GM18519 (cell line): Measurements from ENCODE around the gene TEAD2.
"Not testable (repeated sequence)": the region's sequence is repeated elsewhere in the genome, so short reads cannot be mapped to it uniquely, and the experiment has no call there.

Experiments used
- ATAC-seq: cut with Tn5 transposase; IDR thresholded peaks from one replicate; pipeline ENCODE4 v1.9.1; 2021; ENCODE audit warnings: mild to moderate bottlenecking, moderate library complexity; ENCODE audit not compliant: unreplicated experiment, low FRiP score

Gene TEAD2

DNA sequence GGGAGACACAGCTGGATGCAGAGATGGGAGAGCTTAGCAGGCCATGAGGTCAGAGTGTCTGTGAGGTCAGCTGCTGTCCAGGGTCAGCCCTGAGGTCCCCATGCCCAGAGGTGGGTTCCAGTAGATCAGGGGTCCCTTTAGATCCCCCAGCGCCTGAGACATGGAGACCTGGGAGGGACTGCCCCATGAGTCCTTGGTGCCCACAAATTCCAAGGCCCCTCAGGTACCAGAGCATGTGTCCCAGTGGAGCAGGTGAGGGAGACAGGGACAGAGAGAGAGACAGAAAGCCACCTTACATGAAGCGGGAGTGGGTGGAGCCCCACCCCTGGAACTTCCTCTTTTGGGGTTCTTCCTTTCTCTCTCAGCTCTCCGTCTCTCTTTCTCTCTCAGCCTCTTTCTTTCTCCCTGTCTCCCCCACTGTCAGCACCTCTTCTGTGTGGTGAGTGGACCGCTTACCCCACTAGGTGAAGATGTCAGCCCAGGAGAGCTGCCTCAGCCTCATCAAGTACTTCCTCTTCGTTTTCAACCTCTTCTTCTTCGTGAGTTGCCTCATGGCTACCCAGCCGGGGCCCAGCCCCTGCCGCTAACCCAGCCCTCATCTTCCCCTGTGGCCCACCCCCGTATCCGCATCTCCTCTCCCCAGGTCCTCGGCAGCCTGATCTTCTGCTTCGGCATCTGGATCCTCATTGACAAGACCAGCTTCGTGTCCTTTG is 27.0 kb downstream of the TEAD2 start, which contains the start of gene CD37:
Gene CD37, plus strand, starts transcription at position 336 of the 713 bp plus-strand sequence. Its CDS starts 135 bp downstream, at position 471.
- no peak for ATAC-seq

DNA sequence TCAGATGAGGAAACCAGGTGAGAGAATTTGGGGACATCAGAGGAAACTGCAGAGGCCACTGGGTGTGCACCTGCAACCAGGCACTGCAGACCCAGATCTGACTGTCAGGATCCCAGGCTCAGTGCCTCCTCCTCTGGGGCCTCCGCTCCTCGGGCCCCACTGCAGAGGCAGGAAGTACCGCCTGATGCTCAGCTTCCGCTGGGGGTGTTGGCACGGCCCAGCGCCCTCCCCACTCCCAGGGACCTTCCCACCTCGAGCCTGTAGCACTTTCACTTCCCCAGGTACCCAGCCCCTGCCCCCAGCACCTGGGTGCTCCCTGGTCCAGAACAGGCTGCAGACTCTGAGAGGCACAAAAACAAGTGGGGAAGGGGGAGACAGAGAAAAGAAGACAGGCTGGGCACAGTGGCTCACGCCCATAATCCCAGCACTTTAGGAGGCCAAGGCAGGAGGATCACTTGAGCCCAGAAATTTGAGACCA is 28.4 kb downstream of the TEAD2 start:
- ATAC-seq: no peak

DNA sequence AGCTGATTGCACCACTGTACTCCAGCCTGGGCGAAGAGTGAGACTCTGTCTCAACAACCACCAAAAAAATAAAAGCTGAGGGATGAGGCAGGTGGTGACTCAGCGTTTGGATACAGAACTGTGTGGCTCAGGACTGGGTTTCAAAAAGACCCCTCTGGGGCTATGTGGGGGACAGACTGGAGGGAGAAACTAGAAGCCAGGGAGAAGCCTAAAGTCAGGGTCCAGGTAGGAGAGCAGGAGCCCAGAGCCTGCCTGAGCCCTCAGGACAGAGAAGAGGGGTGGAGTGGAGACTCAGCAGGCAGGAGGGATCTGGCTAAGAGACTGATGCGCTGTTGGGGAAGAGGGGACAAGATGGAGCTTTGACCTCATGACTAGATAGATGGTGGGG is 28.8 kb downstream of the TEAD2 start:
- ATAC-seq: no peak

DNA sequence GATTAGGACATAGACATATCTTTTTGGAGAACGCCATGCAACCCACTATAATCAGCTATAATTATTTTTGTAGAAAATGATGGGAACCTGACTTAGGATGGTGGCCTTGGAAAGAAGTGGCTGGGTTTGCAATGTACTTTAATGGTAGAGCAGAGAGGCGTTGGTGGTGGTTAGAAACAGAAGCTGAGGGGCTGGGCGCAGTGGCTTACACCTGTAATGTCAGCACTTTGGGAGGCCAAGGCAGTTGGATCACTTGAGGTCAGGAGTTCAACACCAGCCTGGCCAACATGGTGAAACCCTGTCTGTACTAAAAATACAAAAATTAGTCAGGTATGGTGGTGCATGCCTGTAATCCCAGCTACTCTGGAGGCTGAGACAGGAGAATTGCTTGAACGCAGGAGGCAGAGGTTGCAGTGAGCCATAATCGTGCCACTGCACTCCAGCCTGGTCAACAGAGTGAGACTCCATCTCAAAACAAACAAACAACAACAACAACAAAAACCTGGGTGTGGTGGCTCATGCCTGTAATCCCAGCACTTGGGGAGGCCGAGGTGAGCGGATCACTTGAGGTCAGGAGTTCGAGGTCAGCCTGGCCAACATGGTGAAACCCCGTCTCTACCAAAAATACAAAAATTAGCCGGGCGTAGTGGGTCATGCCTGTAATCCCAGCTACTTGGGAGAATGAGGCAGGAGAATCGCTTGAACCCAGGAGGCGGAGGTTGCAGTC is 29.4 kb downstream of the TEAD2 start:
- ATAC-seq: not testable (repeated sequence)

DNA sequence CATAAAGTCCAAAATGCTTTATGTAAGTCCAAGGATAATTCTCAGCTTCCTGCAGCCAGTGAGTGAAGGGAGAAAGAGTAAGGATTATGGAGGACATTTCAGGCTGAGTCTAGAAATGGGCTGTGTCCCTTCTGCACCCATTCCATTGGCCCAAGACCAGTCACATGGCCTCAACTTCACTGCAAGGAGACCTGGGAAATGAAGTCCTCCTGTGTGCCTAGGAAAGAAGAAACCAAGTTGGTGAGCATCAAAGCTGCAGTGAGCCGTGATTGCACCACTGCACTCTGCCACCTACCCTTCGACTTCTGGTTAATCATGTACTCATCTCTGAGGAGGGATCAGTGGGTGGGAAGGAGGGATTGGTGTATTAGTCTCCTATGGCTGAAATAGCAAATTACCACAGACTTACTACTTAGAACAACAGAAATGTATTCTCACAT is 30.6 kb downstream of the TEAD2 start:
- ATAC-seq: peak; percentile 41

DNA sequence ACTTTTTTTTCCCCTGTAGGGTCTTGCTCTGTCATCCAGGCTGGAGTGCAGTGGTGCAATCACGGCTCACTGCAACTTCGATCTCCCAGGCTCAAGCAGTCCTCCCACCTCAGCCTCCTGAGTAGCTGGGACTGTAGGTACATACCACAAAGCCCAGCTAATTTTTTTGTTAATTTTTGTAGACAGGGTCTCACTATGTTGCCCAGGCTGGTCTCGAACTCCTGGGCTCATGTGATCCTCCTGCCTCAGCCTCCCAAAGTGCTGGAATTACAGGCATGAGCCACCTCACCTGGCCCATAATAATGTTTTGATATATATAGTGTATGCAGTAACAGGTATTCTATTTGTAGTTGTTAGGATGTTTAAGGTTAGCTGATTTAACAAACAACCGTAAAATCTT is 31.0 kb downstream of the TEAD2 start:
- ATAC-seq: not testable (repeated sequence)

DNA sequence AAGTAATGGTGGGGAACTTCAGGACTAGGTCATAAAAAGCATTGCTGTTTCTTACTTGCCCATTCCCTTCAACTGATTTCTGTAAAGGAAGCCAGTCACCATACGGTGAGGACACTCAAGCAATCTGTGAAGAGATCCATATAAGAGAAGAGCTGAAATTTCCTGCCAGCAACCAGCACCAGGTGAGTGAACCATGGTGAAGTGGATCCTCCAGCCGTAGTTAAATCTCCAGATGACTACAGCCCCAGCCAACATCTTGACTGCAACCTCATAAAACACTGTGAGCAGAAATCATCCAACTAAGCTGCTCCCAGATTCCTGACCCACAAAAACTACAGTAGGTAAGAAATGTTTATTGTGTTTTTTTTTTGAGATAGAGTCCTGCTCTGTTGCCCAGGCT is 33.5 kb downstream of the TEAD2 start:
- no peak for ATAC-seq

DNA sequence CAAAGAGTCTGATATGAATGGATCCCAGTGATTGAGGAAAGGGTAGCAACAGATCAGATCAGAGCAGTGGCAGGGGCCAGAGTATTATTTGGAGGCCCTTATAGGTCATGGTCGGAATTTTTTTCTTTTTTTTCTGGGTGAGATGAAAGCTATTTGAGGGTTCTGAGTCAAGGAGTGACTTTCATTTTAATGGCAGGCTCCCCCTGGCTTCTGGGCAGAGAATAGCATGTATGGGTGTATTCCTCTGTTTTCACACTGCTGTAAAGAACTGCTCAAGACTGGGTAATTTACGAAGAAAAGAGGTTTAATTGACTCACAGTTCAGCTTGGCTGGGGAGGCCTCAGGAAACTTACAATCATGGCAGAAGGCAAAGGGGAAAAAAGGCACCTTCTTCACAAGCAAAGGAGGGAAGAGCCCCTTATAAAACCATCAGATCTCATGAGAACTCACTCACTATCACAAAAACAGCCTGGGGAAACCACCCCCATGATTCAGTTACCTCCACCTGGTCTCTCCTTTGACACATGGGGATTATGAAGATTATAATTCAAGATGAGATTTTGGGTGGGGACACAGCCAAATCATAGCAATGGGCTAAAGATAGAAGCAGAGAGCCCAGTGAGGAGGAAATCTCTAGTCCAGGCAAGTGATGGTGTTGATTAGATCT is 34.2 kb downstream of the TEAD2 start:
- ATAC-seq: no peak

DNA sequence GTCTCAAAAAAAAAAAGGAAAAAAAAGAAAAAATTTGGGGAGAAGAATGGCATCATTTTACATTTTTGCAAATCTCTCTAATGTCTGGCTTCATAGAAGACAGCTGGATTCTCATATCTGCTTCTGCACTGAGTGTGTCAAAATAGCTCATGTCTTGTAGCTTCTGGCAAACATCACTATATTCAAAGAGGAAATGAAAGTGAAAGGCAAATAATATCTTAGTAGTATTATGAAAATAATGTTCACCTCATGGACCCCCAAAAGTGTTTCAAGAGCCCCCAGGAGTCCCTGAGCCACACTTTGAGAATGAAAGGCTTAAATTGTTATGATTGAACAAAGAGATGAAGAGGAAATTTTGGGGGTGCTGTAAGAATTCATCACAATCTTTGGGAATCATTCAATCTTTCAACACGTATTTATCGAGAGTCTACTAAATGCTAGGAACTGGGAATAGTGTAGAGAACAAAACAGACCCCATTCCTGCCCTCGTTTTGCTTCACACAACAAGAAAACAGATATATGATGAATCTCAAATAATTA is 36.0 kb downstream of the TEAD2 start:
- ATAC-seq: no peak

DNA sequence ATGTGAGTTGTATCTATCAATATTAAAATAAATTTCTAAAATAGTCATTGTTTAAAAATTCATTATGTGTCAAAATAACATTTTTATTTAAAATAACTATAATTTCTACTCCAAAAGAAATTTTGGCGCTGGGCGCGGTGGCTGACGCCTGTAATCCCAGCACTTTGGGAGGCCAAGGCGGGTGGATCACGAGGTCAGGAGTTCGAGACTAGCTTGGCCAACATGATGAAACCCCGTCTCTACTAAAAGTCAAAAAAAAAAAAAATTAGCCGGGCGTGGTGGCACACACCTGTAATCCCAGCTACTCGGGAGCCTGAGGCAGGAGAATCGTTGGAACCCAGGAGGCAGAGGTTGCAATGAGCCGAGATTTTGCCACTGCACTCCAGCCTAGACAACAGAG is 36.5 kb downstream of the TEAD2 start:
- ATAC-seq: not testable (repeated sequence)

DNA sequence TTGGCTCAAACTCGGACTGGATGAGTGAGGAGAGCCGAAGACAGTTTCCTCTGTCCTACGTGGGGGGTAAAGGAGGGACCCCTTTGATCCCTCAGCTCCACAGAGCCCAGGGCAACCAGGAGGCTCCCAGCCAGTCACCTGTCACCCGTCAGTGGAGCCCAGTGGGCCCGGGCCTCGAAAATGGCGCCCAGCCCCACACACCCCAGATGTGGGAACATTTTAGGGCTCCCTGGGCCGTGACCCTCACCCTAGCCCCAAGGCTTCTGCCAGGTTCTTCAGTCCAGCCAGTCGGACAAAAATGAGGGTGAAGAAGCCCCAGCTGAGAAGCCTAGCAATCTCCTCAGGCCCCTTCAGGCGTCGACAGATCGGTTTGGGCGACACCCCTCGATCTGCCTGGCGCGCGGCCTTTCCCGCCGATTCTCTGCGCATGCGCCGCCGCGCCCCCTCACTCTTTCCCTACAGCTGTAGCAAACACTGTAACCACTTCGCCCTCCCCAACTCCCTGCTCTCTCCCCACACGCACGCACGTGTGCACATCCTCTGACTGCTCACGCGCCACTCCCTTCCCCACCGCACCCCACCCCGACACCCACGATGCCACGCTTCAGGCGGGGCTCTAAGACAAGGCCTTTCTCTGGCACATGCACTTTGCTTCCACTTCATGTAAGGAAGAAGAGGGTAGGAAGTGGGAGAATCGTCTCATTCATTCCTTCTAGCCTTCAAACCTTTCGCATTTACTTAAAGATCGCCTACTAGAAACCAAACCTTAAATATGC is 37.2 kb downstream of the TEAD2 start, which contains the start of gene SLC6A16:
Gene SLC6A16, minus strand, starts transcription at position 391 of the 776 bp plus-strand sequence. CDS start 13,844 bp downstream, outside the sequence.
- no peak for ATAC-seq

DNA sequence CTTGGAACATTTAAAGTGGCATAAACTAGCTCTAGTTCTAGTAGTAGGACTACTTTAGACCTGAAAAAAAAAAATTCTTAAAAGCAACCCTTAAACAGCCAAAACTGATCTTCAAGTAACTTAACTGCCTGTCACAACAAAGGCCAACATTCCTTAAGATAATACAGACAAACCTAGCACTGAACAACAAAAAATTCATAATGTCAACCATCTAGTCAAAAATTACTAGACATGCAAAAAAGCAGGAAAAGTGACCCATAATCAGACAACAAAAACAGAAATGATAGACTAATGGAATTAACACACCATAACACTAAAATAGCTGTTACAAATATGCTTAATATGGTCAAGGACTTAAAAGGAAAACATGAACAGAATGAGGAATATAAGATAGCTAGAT is 43.9 kb downstream of the TEAD2 start:
- ATAC-seq: no peak

DNA sequence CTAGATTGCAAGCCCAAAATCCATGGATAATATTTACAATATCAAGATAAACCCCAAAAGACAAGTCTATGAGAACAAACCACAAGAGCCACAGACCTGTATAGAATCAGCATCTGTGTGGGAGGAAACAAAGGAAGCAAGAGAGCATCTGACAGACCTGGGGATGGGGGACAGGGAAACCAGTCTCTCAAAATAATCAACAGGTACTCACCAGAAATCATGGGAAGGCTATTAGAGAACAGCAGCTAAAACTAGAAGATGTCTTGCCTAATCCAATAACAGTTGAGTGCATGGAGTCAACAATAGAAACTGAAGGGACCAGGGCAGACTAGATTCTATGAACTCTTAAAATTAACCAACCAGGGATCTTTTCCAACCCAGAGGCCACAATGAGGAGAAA is 45.9 kb downstream of the TEAD2 start:
- ATAC-seq: no peak

DNA sequence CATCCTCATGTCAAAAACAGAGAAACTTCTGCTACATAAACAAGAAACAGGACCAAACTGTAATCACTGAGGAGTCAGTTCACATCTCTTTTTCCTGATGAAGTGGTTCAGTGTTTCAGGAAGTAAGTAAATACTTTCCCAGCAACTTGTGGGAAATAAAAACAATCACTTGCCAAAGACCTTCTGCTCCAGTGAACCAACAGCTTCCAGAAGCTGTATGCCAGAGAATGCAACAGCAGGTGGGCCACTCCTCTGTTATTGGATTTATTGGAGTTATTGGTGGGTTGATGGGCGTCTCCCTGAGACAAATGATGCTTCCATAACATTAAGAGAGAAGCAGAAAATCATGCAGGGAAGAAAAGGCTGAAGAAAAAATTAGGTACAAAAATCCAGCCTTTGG is 47.1 kb downstream of the TEAD2 start:
- ATAC-seq: no peak

DNA sequence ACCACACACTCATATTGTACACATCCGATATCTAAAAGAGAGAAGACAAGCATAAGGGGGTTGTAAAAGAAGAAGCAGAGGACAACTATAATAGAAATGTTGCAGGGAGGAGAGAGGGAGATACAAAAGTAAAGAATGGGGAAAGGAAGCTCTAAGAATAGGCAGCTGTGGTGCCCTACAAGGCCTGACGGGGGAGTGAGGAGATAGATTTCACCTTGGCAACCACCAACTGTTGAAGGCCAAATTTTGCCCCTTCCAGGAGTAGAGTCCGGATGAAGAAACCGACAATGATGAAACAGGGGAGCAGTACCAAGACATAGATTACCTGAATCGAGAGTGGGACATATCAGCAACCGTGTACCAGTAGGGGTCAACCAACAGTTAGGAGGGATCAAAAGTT is 53.1 kb downstream of the TEAD2 start:
- ATAC-seq: no peak

DNA sequence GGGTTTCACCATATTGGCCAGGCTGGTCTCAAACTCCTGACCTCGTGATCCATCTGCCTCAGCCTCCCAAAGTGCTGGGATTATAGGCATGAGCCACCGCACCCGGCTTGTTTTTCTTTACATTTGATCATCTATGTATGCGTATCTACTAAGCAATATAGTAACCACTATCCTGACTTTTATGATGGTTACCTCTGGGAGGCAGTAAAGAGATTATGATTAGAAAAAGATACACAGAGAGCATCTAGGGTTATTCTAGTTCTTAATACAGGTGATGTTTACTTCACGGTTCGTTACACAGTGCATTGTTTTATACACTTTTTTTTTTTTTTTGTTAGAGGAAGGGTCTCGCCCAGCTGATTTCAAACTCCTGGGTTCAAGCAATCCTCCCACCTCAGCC is 55.5 kb downstream of the TEAD2 start:
- ATAC-seq: not testable (repeated sequence)

DNA sequence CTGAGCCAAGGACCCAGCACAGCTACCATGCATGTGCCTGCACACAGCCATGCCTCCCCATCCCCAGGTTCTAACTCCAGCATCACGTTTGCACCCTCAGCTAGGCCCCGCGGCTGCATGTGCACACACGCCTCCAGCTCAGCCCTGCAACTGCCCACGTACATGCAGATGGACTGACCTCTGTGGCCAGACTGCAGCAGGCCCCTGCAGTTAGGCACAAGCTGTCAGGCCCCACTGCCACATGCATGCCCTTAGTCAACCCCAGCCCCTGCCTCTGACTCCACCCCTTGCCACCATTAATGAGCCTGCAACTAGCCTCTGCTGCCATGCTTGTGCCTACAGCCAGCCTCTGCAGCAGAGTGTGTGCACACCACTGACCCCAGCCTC is 60.4 kb downstream of the TEAD2 start:
- no peak for ATAC-seq

DNA sequence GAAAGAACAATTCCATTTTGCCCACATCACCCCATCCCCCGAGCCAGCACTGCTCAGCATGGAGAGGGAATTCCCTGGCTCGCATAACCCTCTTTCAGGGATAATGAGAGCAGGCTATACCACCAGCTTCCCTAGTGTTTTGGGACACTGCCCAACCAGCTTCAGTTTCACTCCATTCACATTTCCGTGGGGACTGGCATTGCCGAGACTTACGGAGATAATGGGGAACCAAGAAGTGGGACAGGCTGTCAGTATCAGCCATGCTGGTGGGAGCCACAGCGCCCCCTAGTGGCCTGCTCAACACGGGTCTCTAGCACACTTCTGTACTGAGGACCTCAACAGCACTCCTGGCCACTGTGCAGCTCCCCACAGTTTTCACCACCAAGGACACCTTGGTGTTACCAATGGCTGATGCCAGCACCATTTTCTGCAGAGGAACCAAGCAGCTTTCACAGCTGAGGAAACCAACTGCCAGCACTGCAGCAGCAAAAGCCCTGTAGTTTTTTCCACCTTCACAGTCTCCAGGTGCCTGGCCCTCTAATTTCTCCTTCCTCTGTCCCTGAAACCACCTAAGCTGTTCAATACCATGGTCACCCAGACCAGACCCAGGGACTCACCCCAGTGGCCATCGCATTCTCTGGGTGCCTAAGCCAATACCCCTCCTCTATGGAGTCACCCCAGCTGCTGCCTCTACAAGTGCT is 60.9 kb downstream of the TEAD2 start:
- no peak for ATAC-seq

DNA sequence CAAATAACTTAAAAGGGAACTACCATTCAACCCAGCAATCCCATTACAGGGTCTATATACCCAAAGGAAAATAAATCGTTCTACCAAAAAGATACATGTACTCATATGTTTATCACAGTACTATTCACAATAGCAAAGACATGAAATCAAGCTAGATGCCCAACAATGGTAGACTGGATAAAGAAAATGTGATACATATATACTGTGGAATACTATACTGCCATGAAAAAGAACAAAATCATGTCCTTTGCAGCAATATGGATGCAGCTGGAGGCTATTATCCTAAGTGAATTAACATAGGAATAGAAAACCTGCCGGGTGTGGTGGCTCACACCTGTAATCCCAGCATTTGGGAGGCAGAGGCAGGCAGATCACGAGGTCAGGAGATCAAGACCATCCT is 63.6 kb downstream of the TEAD2 start:
- not testable (repeated sequence) for ATAC-seq

DNA sequence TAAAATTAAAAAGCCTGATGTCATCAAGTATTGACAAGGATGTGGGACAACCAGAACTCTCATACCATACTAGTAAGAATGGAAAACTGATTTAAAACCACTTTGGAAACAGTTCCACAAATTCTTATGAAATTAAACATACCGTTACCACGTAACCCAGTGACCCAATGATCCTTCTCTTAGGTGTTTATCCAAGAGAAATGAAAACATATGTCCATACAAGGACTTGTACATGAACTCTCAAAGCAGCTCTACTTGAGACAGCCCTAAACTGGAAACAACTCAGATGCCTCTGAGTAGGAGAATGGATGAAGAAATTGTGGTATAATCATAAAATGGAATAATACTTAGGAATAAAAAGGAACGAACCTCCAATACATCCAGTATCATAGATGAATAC is 64.8 kb downstream of the TEAD2 start:
- ATAC-seq: no peak
